Muscle of leg (tissue), 11 donors: ENCODE data around the gene TFEB. TPM values are rescaled to one million over a fixed set of nuclear protein-coding genes. Genes with fewer than 3 reads are reported as not detected.

Source experiments
- DNase-seq: peaks from one replicate; pipeline ENCODE4 v3.0.0; 2013
- H3K27ac ChIP-seq: one replicate; pipeline ENCODE4 v1.5.1; 2013; ENCODE audit warnings: mild to moderate bottlenecking, low read length, control low read depth
- H3K27me3 ChIP-seq: one replicate; pipeline ENCODE4 v1.6.1; 2013; ENCODE audit warnings: low read length; ENCODE audit not compliant: control insufficient read depth, insufficient read depth
- H3K36me3 ChIP-seq: one replicate; pipeline ENCODE4 v1.6.1; 2013; ENCODE audit warnings: low read length; ENCODE audit not compliant: control insufficient read depth, insufficient read depth
- H3K4me1 ChIP-seq: one replicate; pipeline ENCODE4 v1.6.1; 2013; ENCODE audit warnings: low read length; ENCODE audit not compliant: control insufficient read depth, insufficient read depth
- H3K4me3 ChIP-seq: one replicate; pipeline ENCODE4 v1.5.1; 2013; ENCODE audit warnings: low read length, control low read depth
- H3K9me3 ChIP-seq: replicated peaks from 2 replicates; pipeline ENCODE4 v1.6.1; 2013; ENCODE audit warnings: low read depth, low read length; ENCODE audit not compliant: control insufficient read depth
- WGBS: methylation state at CpG from one replicate; pipeline ENCODE4 v1.1.5; 2013; ENCODE audit warnings: missing lambda C conversion rate; ENCODE audit not compliant: insufficient coverage; 5-methylcytosine and 5-hydroxymethylcytosine counted together
- polyA plus RNA-seq, 8 donors: library from polyadenylated mRNA; unstranded; fragments of 120-200 nt; gene quantifications; one replicate each; pipeline versions ENCODE4 v1.2.1 to v1.2.3, GENCODE V29; 2013; ENCODE audit warnings: inconsistent platforms in 1 of 8, low replicate concordance in 1 of 8; ENCODE audit not compliant: insufficient read length in 8 of 8, insufficient read depth in 1 of 8
- total RNA-seq: library from RNA; stranded (reverse); fragments of 120-200 nt; gene quantifications from one replicate; pipeline ENCODE4 v1.2.4, GENCODE V29; 2013

Gene TFEB
- total and polyA plus RNA-seq, 9 donors, result 6.1 to 12.3 (median 7.5) TPM

- no peaks in the 10 kb centered on the region for H3K27me3 ChIP-seq
- peaks cover 97% of the 10 kb centered on the region for H3K4me1 ChIP-seq
- H3K36me3 ChIP-seq, result peaks cover 58% of the 10 kb centered on the region
- no peaks in the 10 kb centered on the region for H3K9me3 ChIP-seq
- WGBS, result 33% methylated on average over 8 of the region's 12 CpGs
- no peak overlapping the region for H3K27ac ChIP-seq
- DNase-seq, result no peak
- H3K4me3 ChIP-seq, result no peak overlapping the region
These were observed 90.3 kb downstream of the TFEB start for GRCh38 chr6:41645007-41645618.

GRCh38 chr6:41644297-41644879 lies 91.0 kb downstream of the TFEB start:
- Histone ChIP-seq H3K27me3 (no peaks in the 10 kb centered on the region), H3K4me3 (no peak overlapping the region), H3K27ac (no peak overlapping the region), H3K4me1 (peaks cover 98% of the 10 kb centered on the region), H3K36me3 (peaks cover 52% of the 10 kb centered on the region), H3K9me3 (no peaks in the 10 kb centered on the region)
- 43% methylated on average over 4 of the region's 4 CpGs for whole genome bisulfite sequencing
- no peak for DNase-seq

- peaks cover 98% of the 10 kb centered on the region for H3K4me1 ChIP-seq
- H3K9me3 ChIP-seq, result no peaks in the 10 kb centered on the region
- H3K27me3 ChIP-seq, result no peaks in the 10 kb centered on the region
- DNase-seq, result no peak
- 55% methylated on average over 4 of the region's 4 CpGs for WGBS
- H3K4me3 ChIP-seq, result no peak overlapping the region
- H3K36me3 ChIP-seq, result peaks cover 51% of the 10 kb centered on the region
- H3K27ac ChIP-seq, result no peak overlapping the region
These were observed 91.5 kb downstream of the TFEB start for GRCh38 chr6:41643899-41644269.

GRCh38 chr6:41642960-41643898 lies 92.2 kb downstream of the TFEB start:
- Histone ChIP-seq H3K9me3 (no peaks in the 10 kb centered on the region), H3K27ac (no peak overlapping the region), H3K36me3 (peaks cover 48% of the 10 kb centered on the region), H3K4me1 (peaks cover 92% of the 10 kb centered on the region), H3K4me3 (no peak overlapping the region), H3K27me3 (no peaks in the 10 kb centered on the region)
- DNase-seq, result no peak
- WGBS, result 28% methylated on average over 4 of the region's 10 CpGs

- 66% methylated on average over 6 of the region's 11 CpGs for WGBS
- Histone ChIP-seq H3K27me3 (peaks cover 8% of the 10 kb centered on the region), H3K27ac (no peak overlapping the region), H3K4me3 (no peak overlapping the region), H3K36me3 (peaks cover 39% of the 10 kb centered on the region), H3K4me1 (peaks cover 90% of the 10 kb centered on the region), H3K9me3 (no peaks in the 10 kb centered on the region)
- DNase-seq, result no peak
These were observed 93.1 kb downstream of the TFEB start for GRCh38 chr6:41642090-41642959.

GRCh38 chr6:41641352-41641925 lies 94.0 kb downstream of the TFEB start:
- Histone ChIP-seq H3K4me1 (peaks cover 90% of the 10 kb centered on the region), H3K27ac (no peak overlapping the region), H3K36me3 (peaks cover 31% of the 10 kb centered on the region), H3K4me3 (no peak overlapping the region), H3K27me3 (peaks cover 11% of the 10 kb centered on the region), H3K9me3 (no peaks in the 10 kb centered on the region)
- no peak for DNase-seq
- 56% methylated on average over 8 of the region's 9 CpGs for WGBS

GRCh38 chr6:41640426-41640825 lies 95.0 kb downstream of the TFEB start:
- DNase-seq, result peak; percentile 61
- Histone ChIP-seq H3K27ac (peak overlapping the region; percentile 92), H3K4me3 (peak overlapping the region; percentile 78), H3K4me1 (peaks cover 81% of the 10 kb centered on the region), H3K27me3 (peaks cover 11% of the 10 kb centered on the region), H3K9me3 (no peaks in the 10 kb centered on the region), H3K36me3 (peaks cover 21% of the 10 kb centered on the region)
- WGBS, result 42% methylated on average over 4 of the region's 7 CpGs

- H3K36me3 ChIP-seq, result peaks cover 17% of the 10 kb centered on the region
- peaks cover 11% of the 10 kb centered on the region for H3K27me3 ChIP-seq
- H3K4me3 ChIP-seq, result peak overlapping the region; percentile 78
- peak; percentile 94 for DNase-seq
- no peaks in the 10 kb centered on the region for H3K9me3 ChIP-seq
- 8% methylated on average over 4 of the region's 8 CpGs for WGBS
- H3K4me1 ChIP-seq, result peaks cover 81% of the 10 kb centered on the region
- peak overlapping the region; percentile 92 for H3K27ac ChIP-seq
These were observed 95.5 kb downstream of the TFEB start for GRCh38 chr6:41639809-41640371.
